Transverse colon (tissue), 4 donors: Measurements from ENCODE around the gene GINS3. TPM values are rescaled to one million over a fixed set of nuclear protein-coding genes. Genes with fewer than 3 reads are reported as not detected.
A peak's percentile ranks its signal among the peaks of the same experiment; 100 is the strongest.

Source experiments
- DNase-seq: peaks from one replicate; pipeline ENCODE4 v3.0.0-alpha.2; 2019
- H3K27ac ChIP-seq, 4 donors: fragments of 200-600 bp; sonication (generic); 2 replicates each; pipeline ENCODE4 v1.5.1; 2016 to 2018; ENCODE audit warnings: inconsistent platforms in 4 of 4
- H3K27me3 ChIP-seq: fragments of 200-600 bp; sonication (generic); 2 replicates; pipeline ENCODE4 v1.5.1; 2017; ENCODE audit warnings: inconsistent platforms
- H3K36me3 ChIP-seq, 4 donors: fragments of 200-600 bp; sonication (generic); 2 replicates each; pipeline ENCODE4 v1.5.1; 2017 to 2019; ENCODE audit warnings: inconsistent platforms in 4 of 4
- H3K4me1 ChIP-seq, 4 donors: fragments of 200-600 bp; sonication (generic); 2 replicates each; pipeline ENCODE4 v1.5.1; 2017 to 2020; ENCODE audit warnings: inconsistent platforms in 4 of 4
- H3K4me3 ChIP-seq, 4 donors: fragments of 200-600 bp; sonication (generic); 1 replicate in 1 of 4; 2 replicates in 3 of 4; pipeline versions ENCODE4 v1.5.1 to v1.6.1; 2017 to 2019; ENCODE audit warnings: inconsistent platforms in 4 of 4
- H3K9me3 ChIP-seq, 2 donors: fragments of 200-600 bp; sonication (generic); 2 replicates each; pipeline ENCODE4 v1.5.1; 2017 to 2019; ENCODE audit warnings: inconsistent platforms in 2 of 2
- CTCF ChIP-seq, 5 experiments: fragments of 200-600 bp in 3 of 5; fragments of 450-650 bp in 2 of 5; sonication (generic) in 3 of 5; IDR thresholded peaks; 1 replicate in 2 of 5; 2 replicates in 3 of 5; pipeline ENCODE4 v1.5.1; 2016 to 2017; ENCODE audit warnings: antibody characterized with exemption in 5 of 5, inconsistent platforms in 3 of 5, mild to moderate bottlenecking in 2 of 5, moderate library complexity in 1 of 5
- EP300 ChIP-seq: sonication (generic); formaldehyde crosslinking; IDR thresholded peaks from one replicate; pipeline ENCODE4 v1.6.1; 2017; ENCODE audit warnings: antibody characterized with exemption, low read depth
- POLR2A ChIP-seq: fragments of 450-650 bp; IDR thresholded peaks from one replicate; pipeline ENCODE4 v1.6.1; 2016; ENCODE audit warnings: antibody characterized with exemption, mild to moderate bottlenecking, moderate library complexity
- POLR2AphosphoS5 ChIP-seq, 3 donors: sonication (generic); formaldehyde crosslinking; IDR thresholded peaks; one replicate each; pipeline ENCODE4 v1.6.1; 2016; ENCODE audit warnings: antibody characterized with exemption in 3 of 3
- WGBS, 2 donors: methylation state at CpG; one replicate each; pipeline ENCODE4 v1.1.5; 2018; ENCODE audit warnings: low coverage in 1 of 2; 5-methylcytosine and 5-hydroxymethylcytosine counted together
- in situ Hi-C, 4 donors: fragments of 200-750 bp; cut with MboI; loops; one replicate each; pipeline versions ENCODE4 v1.15.0 to v1.15.1; 2017; ENCODE audit warnings: low sequenced_read_pairs in 3 of 4, low pct_ligation_motif_present in 1 of 4, low pct_unique_long_range_greater_than_20kb in 1 of 4
- intact Hi-C: fragments of 100-400 bp; cut with DNase I; formaldehyde crosslinking; loops from one replicate; pipeline ENCODE4 v1.15.1; 2023; ENCODE audit warnings: low total_unique reads
- total RNA-seq, 4 donors: library from RNA; depleted of rRNA; stranded (reverse); fragments of >200 nt; gene quantifications; one replicate each; pipeline ENCODE4 v1.1.0, GENCODE V29; 2016

The GINS3 gene
- total RNA-seq, 4 donors from 2014 or later: 1.6 to 3.3 TPM; not detected in 2

GRCh38 chr16:58421529-58421928 is 29.3 kb downstream of the GINS3 start:
- Histone ChIP-seq H3K4me3 (no peak overlapping the region), H3K27ac (no peak overlapping the region), H3K9me3 (no peaks in the 10 kb centered on the region), H3K4me1 (no peaks in the 10 kb centered on the region), H3K27me3 (peaks cover 9% of the 10 kb centered on the region), H3K36me3 (no peaks in the 10 kb centered on the region)
- no peak for DNase-seq
- in situ Hi-C loops (no loop called here), intact Hi-C loops (no loop called here)
- TF ChIP-seq CTCF (IDR thresholded peaks at IDR 0.05) (no peak), EP300 (no peak), POLR2AphosphoS5 (IDR thresholded peaks at IDR 0.05) (no peak), POLR2A (no peak)
- WGBS, 2 donors: 42 to 62% methylated on average over 2 to 5 of the region's 5 CpGs

- Histone ChIP-seq H3K27ac (no peak overlapping the region), H3K27me3 (peaks cover 9% of the 10 kb centered on the region), H3K4me1 (no peaks in the 10 kb centered on the region), H3K36me3 (no peaks in the 10 kb centered on the region), H3K4me3 (no peak overlapping the region), H3K9me3 (no peaks in the 10 kb centered on the region)
- no peak for DNase-seq
- TF ChIP-seq POLR2A: no peak
- TF ChIP-seq CTCF (IDR thresholded peaks at IDR 0.05): no peak
- no peak for TF ChIP-seq POLR2AphosphoS5 (IDR thresholded peaks at IDR 0.05)
- TF ChIP-seq EP300: no peak
- in situ Hi-C loops: no loop called here
- 63 to 93% methylated on average over 1 to 4 of the region's 4 CpGs for WGBS, 2 donors
- intact Hi-C loops: no loop called here
Measured at GRCh38 chr16:58422809-58423208, 30.5 kb downstream of the GINS3 start.

GRCh38 chr16:58425245-58425644 is 33.0 kb downstream of the GINS3 start:
- Histone ChIP-seq H3K27me3 (peaks cover 9% of the 10 kb centered on the region), H3K4me3 (no peak overlapping the region), H3K4me1 (no peaks in the 10 kb centered on the region), H3K9me3 (no peaks in the 10 kb centered on the region), H3K27ac (peak overlapping the region in 1 of 4 donors; percentile 26), H3K36me3 (no peaks in the 10 kb centered on the region)
- no peak for DNase-seq
- TF ChIP-seq POLR2AphosphoS5 (IDR thresholded peaks at IDR 0.05) (no peak), POLR2A (no peak), CTCF (IDR thresholded peaks at IDR 0.05) (no peak), EP300 (no peak)
- in situ Hi-C loops (no loop called here), intact Hi-C loops (no loop called here)
- WGBS, 2 donors: 88 to 89% methylated on average over 3 to 8 of the region's 8 CpGs

- Histone ChIP-seq H3K9me3 (no peaks in the 10 kb centered on the region), H3K36me3 (no peaks in the 10 kb centered on the region), H3K4me1 (no peaks in the 10 kb centered on the region), H3K4me3 (no peak overlapping the region), H3K27me3 (peaks cover 9% of the 10 kb centered on the region), H3K27ac (peak overlapping the region in 1 of 4 donors; percentile 26)
- whole genome bisulfite sequencing, 2 donors: 63% methylated on average over 4 to 10 of the region's 10 CpGs
- DNase-seq: peak; percentile 16
- in situ Hi-C loops (no loop called here), intact Hi-C loops (no loop called here)
- TF ChIP-seq CTCF (IDR thresholded peaks at IDR 0.05) (no peak), POLR2A (no peak), POLR2AphosphoS5 (IDR thresholded peaks at IDR 0.05) (no peak), EP300 (no peak)
Measured at GRCh38 chr16:58425756-58426494, 33.7 kb downstream of the GINS3 start.
